Upper lobe of left lung (tissue), 6 donors: Measurements from ENCODE around the gene LAX1. TPM values are rescaled to one million over a fixed set of nuclear protein-coding genes. Genes with fewer than 3 reads are reported as not detected.

Experiments used
- ATAC-seq, 2 donors: fragments of 200-7000 bp; cut with Tn5 transposase; one replicate each; pipeline ENCODE4 v1.9.1; 2022; ENCODE audit warnings: mild to moderate bottlenecking in 2 of 2, moderate library complexity in 2 of 2; ENCODE audit not compliant: low FRiP score in 2 of 2
- DNase-seq, 2 donors: peaks; one replicate each; pipeline ENCODE4 v3.0.0-alpha.2; 2019 to 2020
- H3K27ac ChIP-seq, 4 donors: fragments of 200-600 bp; sonication (generic); one replicate each; pipeline ENCODE4 v1.5.1; 2016 to 2019
- H3K27me3 ChIP-seq, 4 donors: fragments of 200-600 bp; sonication (generic); one replicate each; pipeline ENCODE4 v1.5.1; 2017 to 2019
- H3K36me3 ChIP-seq, 4 donors: fragments of 200-600 bp; sonication (generic); one replicate each; pipeline ENCODE4 v1.5.1; 2016 to 2019
- H3K4me1 ChIP-seq, 4 donors: fragments of 200-600 bp; sonication (generic); one replicate each; pipeline ENCODE4 v1.5.1; 2018 to 2019
- H3K4me3 ChIP-seq, 4 donors: fragments of 200-600 bp; sonication (generic); one replicate each; pipeline ENCODE4 v1.5.1; 2017 to 2019; ENCODE audit warnings: mild to moderate bottlenecking in 2 of 4, moderate library complexity in 1 of 4
- H3K9me3 ChIP-seq, 4 donors: fragments of 200-600 bp; sonication (generic); one replicate each; pipeline ENCODE4 v1.5.1; 2018 to 2019
- EP300 ChIP-seq, 4 donors: sonication (generic); formaldehyde crosslinking; IDR thresholded peaks; one replicate each; pipeline ENCODE4 v1.5.1; 2017; ENCODE audit warnings: antibody characterized with exemption in 4 of 4, control low read depth in 2 of 4
- POLR2A ChIP-seq, 4 donors: fragments of 450-650 bp; IDR thresholded peaks; one replicate each; pipeline ENCODE4 v1.5.1; 2016 to 2017; ENCODE audit warnings: antibody characterized with exemption in 4 of 4, mild to moderate bottlenecking in 2 of 4
- POLR2AphosphoS5 ChIP-seq, 2 donors: sonication (generic); formaldehyde crosslinking; IDR thresholded peaks; one replicate each; pipeline ENCODE4 v1.5.1; 2017; ENCODE audit warnings: antibody characterized with exemption in 2 of 2
- whole genome bisulfite sequencing, 2 donors: methylation state at CpG; one replicate each; pipeline ENCODE4 v1.1.5; 2017 to 2018; 5-methylcytosine and 5-hydroxymethylcytosine counted together
- total RNA-seq, 6 donors: library from RNA; depleted of rRNA in 4 of 6; stranded (reverse); fragments of >200 nt in 4 of 6; gene quantifications; one replicate each; pipeline versions ENCODE4 v1.1.0 to v1.2.1, GENCODE V29; 2016 to 2021
- TF ChIP-seq, protein P1 (sequence below), 6 experiments: fragments of 450-650 bp in 4 of 6; fragments of 200-600 bp in 2 of 6; sonication (generic) in 2 of 6; IDR thresholded peaks; one replicate each; pipeline ENCODE4 v1.5.1; 2016 to 2019; ENCODE audit warnings: antibody characterized with exemption in 6 of 6
- donor health status: DM: no; HTN: no; CAD: no; lungs with moderate emphysema.
- donor health status: DM: no; HTN: yes; CAD: no; lungs with severe emphysema.

LAX1 gene
- total RNA-seq, 6 donors from 2014 or later = 1.8 to 4.2 (median 2.3) TPM

DNA sequence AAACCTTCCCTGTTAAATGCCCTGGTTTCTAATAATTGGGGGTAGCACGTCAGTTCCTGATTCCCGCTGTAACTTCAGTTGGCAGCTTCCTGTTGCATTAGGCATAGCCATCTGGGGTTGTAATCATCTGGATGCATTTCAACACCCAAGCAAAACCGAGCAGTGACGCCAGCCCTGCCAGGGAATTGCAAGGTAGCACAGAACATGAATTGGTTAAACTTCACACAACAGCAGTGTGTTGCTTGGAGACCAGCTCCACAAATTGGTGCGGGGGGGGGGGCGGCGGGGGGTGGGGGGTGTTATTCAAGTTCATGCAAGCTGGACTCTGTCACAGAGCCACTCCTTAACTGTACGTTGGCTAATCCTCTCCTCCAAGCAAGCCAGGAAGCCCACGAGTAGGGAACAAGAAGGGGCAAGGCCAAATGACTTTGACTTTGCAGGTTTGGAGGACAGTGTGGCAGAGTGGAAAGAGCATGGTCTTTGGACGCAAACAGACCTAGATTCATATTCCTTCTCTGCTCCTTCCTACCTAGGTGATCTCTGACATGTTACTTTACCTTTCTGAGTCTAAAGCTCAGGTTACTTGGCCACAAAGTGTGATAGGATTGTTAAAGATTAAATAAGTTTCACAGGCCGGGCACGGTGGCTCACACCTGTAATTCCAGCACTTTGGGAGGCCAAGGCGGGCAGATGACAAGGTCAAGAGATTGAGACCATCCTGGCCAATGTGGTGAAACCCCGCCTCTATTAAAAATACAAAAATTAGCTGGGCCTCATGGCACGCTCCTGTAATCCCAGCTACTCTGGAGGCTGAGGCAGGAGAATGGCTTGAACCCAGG is 4.7 kb downstream of the LAX1 start:
- TF ChIP-seq POLR2AphosphoS5 (IDR thresholded peaks at IDR 0.05) = peak in 1 of 2 donors; percentile 82
- TF ChIP-seq, protein P1, sequence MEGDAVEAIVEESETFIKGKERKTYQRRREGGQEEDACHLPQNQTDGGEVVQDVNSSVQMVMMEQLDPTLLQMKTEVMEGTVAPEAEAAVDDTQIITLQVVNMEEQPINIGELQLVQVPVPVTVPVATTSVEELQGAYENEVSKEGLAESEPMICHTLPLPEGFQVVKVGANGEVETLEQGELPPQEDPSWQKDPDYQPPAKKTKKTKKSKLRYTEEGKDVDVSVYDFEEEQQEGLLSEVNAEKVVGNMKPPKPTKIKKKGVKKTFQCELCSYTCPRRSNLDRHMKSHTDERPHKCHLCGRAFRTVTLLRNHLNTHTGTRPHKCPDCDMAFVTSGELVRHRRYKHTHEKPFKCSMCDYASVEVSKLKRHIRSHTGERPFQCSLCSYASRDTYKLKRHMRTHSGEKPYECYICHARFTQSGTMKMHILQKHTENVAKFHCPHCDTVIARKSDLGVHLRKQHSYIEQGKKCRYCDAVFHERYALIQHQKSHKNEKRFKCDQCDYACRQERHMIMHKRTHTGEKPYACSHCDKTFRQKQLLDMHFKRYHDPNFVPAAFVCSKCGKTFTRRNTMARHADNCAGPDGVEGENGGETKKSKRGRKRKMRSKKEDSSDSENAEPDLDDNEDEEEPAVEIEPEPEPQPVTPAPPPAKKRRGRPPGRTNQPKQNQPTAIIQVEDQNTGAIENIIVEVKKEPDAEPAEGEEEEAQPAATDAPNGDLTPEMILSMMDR (IDR thresholded peaks at IDR 0.05) = no peak
- TF ChIP-seq POLR2A (IDR thresholded peaks at IDR 0.05) = no peak
- TF ChIP-seq EP300 (IDR thresholded peaks at IDR 0.05) = peak in 1 of 4 donors; percentile 11
- no peaks in the 10 kb centered on the region for H3K36me3 ChIP-seq
- peaks cover 0 to 18% (median 6%) of the 10 kb centered on the region in 4 donors for H3K4me1 ChIP-seq
- peak overlapping the region; percentile 15 to 64 (median 34) for H3K27ac ChIP-seq
- ATAC-seq = peak; percentile 85 to 90
- H3K4me3 ChIP-seq = no peak overlapping the region
- H3K27me3 ChIP-seq = no peaks in the 10 kb centered on the region
- DNase-seq = peak in 1 of 2 donors; percentile 80
- H3K9me3 ChIP-seq = no peaks in the 10 kb centered on the region
- 36 to 41% methylated on average over 15 of the region's 15 CpGs for WGBS, 2 donors

DNA sequence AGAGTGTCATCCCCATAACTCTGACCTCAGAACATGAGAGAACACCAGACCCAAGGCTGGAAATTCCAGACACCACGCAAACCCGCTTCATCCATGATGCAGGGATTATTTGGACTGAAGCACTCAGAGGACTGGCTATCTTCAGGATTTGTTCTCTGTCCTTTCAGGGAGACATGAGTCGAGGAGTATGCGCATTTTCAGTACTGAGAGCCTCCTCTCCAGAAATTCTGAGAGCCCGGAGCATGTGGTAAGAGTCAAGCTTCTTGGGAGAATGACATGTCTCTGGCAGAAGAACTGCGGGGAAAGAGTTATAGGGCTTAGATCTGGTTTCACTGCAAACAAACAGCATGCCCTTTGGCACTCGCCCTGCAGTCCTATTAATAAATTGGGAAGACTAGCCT is 6.9 kb downstream of the LAX1 start:
- Histone ChIP-seq H3K27me3 (no peaks in the 10 kb centered on the region), H3K9me3 (no peaks in the 10 kb centered on the region), H3K36me3 (no peaks in the 10 kb centered on the region), H3K4me3 (no peak overlapping the region), H3K27ac (peak overlapping the region in 2 of 4 donors; percentile 23 to 42), H3K4me1 (peaks cover 0 to 18% (median 6%) of the 10 kb centered on the region in 4 donors)
- ATAC-seq = no peak
- TF ChIP-seq POLR2AphosphoS5 (IDR thresholded peaks at IDR 0.05) (no peak), EP300 (IDR thresholded peaks at IDR 0.05) (no peak), POLR2A (IDR thresholded peaks at IDR 0.05) (no peak)
- TF ChIP-seq, protein P1 (IDR thresholded peaks at IDR 0.05) = no peak
- no peak for DNase-seq
- WGBS, 2 donors = 58 to 76% methylated on average over 6 to 7 of the region's 7 CpGs

DNA sequence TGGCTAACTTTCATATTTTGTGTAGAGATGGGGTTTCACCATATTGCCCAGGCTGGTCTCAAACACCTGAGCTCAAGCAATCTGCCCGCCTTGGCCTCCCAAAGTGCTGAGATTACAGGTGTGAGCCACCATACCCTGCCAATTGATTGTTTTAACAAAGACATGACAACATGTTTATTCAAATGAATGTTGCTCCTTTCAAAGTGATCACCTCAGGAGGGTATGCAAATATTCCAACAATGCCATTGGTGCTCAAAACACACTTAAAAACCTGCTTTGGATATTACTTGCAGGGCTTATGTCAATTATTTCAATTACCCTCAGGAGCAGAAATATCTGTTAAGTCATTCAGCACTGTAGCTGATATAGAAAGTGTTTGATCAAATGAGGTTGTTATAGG is 7.9 kb downstream of the LAX1 start:
- DNase-seq = no peak
- Histone ChIP-seq H3K4me3 (no peak overlapping the region), H3K36me3 (no peaks in the 10 kb centered on the region), H3K4me1 (peaks cover 0 to 18% (median 6%) of the 10 kb centered on the region in 4 donors), H3K9me3 (no peaks in the 10 kb centered on the region), H3K27ac (no peak overlapping the region), H3K27me3 (no peaks in the 10 kb centered on the region)
- no peak for ATAC-seq
- WGBS, 2 donors = 100% methylated on average over 1 of the region's 1 CpG
- TF ChIP-seq POLR2A (IDR thresholded peaks at IDR 0.05) (no peak), EP300 (IDR thresholded peaks at IDR 0.05) (no peak), POLR2AphosphoS5 (IDR thresholded peaks at IDR 0.05) (no peak)
- TF ChIP-seq, protein P1 (IDR thresholded peaks at IDR 0.05) = no peak

DNA sequence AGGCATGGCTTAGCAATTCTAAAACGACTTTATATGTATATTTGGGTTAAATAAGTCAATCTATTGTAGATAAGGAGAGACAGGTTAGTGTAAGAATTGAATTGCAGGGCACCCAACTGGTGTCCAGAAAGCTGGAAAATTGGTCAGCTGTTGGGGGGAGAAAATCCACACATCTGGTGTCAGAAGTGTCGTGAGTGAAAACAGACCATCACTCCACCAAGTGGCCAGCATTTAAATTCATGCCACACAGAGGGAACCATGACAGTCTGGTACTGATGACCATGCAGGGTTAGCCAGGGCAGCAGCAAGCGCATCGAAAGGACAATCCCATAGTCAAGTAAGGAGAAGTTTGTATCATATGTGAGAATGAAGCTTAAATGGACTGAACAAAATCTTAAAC is 11.7 kb downstream of the LAX1 start:
- no peak overlapping the region for H3K27ac ChIP-seq
- 62 to 69% methylated on average over 4 of the region's 4 CpGs for WGBS, 2 donors
- H3K4me1 ChIP-seq = no peaks in the 10 kb centered on the region
- no peak overlapping the region for H3K4me3 ChIP-seq
- H3K9me3 ChIP-seq = no peaks in the 10 kb centered on the region
- no peaks in the 10 kb centered on the region for H3K36me3 ChIP-seq
- DNase-seq (no peak), ATAC-seq (no peak)
- H3K27me3 ChIP-seq = no peaks in the 10 kb centered on the region
- TF ChIP-seq POLR2AphosphoS5 (IDR thresholded peaks at IDR 0.05) = no peak
- TF ChIP-seq, protein P1 (IDR thresholded peaks at IDR 0.05) = peak in 1 of 6 experiments; percentile 5

DNA sequence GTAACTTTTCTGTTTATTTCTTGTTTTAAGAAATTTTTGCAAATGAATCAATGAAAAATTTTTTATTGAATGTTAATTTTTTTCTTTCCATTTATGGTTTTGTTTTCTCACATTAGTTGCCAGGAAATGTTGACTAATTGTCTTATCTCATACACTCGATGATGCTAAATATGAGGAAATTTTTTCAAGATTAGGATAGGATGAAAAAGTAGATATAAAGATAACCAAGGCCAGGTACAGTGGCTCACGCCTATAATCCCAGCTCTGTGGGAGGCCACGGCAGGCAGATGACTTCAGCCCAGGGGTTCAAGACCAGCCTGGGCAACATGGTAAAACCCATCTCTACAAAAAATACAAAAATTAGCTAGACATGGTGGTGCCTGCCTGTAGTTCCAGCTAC is 12.6 kb downstream of the LAX1 start:
- H3K4me1 ChIP-seq = no peaks in the 10 kb centered on the region
- no peaks in the 10 kb centered on the region for H3K9me3 ChIP-seq
- WGBS, 2 donors = 79 to 80% methylated on average over 3 of the region's 3 CpGs
- no peak for TF ChIP-seq POLR2AphosphoS5 (IDR thresholded peaks at IDR 0.05)
- ATAC-seq (no peak), DNase-seq (no peak)
- H3K36me3 ChIP-seq = no peaks in the 10 kb centered on the region
- no peak overlapping the region for H3K27ac ChIP-seq
- no peaks in the 10 kb centered on the region for H3K27me3 ChIP-seq
- H3K4me3 ChIP-seq = no peak overlapping the region
